HG03060 (cell line): ENCODE results near the gene RAMP3.

Experiments used
- ATAC-seq: cut with Tn5 transposase; IDR thresholded peaks from one replicate; pipeline ENCODE4 v1.9.1; 2021; ENCODE audit warnings: low read depth, moderate number of reproducible peaks; ENCODE audit not compliant: unreplicated experiment

The RAMP3 gene

DNA sequence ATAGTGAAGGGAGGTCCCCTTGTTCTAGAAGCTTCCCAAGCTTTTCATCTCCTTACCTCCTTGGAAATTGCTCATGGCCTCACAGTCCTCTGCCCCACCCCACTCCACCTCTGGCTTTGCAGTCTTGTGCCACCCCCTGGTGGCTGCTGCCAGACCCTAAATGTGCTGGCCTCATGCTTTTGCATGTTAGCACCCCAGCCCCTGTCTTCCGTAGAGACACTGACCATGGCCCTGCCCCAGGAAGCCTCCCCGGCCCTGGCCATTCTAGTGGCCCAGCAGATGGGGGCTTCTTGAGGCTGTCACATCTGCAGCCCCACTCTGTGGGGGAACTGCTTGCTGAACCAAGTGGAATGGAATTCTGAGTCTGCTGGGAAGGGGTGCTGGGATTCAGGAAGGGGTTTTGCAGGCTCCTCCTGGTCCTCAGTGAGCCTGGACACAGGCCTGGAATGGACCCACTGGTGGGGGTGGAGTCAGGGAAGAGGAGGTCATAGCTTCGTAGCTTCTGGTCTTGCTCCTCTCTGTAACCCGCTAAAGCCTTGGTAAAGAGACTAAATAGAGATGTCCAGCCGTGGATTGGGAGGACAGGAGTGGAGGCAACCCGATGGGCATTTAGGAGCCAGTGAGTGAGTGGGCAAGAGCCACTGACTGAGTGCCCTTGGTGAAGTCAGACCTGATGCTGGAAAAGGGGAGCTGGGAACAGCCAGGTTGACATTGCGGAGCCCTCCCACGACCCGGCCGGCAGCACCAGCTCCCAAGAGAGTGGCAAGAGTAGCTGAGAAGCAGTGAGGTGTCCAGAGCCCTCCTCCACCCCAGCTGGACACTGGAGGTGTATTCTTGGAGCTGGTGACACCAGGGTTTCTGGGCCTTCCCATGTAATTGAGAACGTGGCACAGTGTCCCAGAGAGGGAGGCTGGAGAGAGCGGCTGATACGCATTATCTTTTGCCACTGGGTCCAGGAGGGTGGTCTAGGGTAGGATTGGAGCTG, 20.9 kb downstream of the RAMP3 start:
- no peak for ATAC-seq

DNA sequence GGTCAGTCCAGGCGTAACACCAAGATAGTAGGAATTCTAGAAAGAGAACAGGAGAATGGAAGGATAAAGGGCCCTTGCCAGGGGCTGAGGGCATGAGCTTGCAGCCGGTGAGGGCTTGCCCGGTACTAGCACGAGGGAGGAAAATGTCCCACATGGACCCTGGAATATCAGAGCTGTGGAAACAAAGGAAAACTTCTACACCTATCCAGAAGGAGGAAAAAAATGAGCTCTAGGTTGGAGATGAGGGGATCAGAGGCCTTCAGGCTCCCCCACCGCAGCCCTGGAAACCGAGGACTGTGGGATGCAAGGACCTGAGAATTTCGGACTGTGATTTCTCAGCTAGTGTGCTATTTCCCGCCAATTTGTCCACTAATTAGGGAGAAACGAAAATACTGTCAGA, 22.1 kb downstream of the RAMP3 start:
- ATAC-seq = no peak

- no peak for ATAC-seq
Observed at GRCh38 chr7:45180084-45180986, 22.7 kb downstream of the RAMP3 start.

DNA sequence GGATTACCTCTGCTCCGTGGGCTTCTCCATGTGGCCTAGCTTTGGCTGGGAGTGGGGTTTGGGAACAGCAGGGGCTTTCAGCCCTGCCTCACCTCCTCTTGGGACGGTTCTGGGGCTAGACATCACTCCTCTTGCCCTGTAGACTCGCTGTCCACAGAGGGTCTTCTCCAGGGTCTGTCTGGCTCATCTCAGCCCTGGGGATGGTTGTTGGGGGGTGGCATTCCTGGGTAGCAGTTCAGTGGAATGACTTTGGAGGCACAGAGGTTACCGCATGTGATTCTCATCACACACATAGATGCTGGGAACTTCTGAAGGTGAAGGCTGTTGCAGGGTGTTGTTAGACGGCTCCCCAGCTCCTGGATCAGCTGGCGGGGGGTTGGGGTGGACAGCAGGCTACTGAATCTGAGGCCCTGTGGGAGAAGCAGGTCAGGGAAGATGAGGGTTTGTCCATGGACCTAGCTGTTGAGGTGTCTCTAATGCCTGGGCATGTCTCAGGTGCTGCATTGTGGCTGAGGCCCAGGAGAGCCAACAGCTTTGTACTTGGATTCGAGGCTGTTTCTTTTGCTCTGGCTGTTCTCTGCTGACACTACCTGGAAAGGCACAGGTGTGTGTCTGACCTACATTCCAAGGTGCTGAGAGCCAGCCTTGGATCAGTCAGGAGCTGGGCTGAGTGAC, 23.8 kb downstream of the RAMP3 start:
- ATAC-seq = no peak

DNA sequence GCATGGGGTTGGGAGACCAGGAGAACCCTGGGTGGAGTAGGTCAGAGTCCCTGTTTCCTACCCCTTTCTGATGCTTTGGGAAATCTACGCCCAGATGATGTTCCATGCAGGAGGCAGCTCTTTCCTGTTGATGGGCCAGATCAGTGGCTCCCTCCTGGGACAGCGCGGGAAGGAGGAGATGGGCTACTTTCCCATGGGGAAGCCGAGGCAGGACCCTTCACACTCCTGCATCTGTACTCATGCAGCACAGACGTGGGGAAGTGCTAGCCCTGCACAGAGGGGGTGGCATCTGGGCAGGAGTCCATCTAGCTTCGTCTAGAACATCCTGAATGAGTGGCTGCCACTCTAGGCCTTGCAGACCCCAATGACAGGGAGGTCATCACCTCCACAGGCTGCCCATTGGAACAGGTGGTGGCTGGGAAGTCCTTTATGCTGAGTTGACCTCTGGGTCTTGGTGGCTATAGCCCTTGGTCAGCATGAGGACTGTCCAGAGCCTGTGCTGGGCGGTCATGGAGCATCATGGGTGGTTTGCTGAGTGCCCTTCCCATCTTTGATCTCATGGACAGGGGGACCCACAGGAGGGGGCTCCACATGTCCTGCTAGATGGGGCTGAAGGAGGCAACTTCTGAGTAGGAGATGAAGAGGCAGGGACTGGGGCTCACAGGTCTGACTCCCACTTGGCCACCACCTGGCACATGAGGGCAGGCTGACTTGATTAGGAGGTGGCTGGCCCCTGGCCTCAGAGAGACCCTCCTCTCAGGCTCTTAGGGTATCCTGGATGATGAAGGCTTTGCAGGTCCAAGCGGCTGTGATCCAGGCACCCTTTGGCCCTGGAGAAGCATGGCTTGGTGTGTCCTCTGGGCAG, 24.6 kb downstream of the RAMP3 start:
- ATAC-seq = no peak

DNA sequence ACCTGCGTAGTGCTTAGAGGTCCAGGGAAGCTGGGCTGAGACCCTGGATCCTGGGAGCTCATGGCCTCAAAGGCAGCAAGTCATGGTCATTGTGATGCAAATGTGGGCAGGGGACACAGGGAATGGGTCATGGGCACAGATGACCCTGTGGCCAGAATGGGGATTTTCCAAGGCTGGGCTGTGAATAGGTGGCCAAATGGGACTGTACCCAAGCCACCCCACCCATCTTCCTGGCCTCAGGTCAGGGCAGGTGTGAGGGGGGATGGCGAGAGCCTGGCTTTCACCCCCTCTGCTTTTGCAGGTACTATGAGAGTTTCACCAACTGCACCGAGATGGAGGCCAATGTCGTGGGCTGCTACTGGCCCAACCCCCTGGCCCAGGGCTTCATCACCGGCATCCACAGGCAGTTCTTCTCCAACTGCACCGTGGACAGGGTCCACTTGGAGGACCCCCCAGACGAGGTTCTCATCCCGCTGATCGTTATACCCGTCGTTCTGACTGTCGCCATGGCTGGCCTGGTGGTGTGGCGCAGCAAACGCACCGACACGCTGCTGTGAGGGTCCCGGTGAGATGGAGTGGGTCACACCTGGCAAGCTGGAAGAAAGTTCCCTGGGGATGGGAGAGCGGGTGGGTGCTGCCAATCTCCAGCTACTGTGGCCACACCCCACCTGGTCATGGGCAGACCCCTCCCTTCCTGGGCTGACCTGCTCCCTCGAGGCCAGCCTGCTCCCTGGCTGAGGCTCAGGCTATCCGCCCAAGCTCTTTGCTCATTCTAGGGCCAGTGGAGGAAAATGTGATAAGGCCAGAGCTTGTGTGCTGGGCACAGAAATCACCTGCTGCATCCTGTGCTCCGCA, 25.5 kb downstream of the RAMP3 start:
- ATAC-seq = no peak

DNA sequence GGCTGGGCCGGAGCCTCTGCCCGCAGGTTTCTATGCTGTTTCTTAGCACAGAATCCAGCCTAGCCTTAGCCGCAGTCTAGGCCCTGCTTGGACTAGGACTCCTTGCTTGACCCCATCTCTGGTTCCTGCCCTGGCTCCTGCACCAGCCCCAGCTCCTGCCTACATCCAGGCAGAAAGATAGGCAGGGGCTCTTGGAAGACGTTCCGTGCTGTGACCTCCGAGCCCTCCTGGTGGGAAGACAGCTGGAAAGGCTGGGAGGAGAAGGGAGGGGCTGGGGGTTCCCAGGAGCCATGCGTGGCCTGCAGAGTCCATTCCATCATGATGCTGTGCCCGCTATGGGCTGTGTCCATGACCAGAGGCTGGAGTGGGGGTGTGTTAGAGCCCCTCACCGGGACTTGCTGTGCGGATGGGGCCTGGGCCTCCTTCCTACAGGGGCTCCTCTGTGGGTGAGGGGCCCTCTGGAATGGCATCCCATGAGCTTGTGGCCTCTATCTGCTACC, 26.2 kb downstream of the RAMP3 start:
- no peak for ATAC-seq

DNA sequence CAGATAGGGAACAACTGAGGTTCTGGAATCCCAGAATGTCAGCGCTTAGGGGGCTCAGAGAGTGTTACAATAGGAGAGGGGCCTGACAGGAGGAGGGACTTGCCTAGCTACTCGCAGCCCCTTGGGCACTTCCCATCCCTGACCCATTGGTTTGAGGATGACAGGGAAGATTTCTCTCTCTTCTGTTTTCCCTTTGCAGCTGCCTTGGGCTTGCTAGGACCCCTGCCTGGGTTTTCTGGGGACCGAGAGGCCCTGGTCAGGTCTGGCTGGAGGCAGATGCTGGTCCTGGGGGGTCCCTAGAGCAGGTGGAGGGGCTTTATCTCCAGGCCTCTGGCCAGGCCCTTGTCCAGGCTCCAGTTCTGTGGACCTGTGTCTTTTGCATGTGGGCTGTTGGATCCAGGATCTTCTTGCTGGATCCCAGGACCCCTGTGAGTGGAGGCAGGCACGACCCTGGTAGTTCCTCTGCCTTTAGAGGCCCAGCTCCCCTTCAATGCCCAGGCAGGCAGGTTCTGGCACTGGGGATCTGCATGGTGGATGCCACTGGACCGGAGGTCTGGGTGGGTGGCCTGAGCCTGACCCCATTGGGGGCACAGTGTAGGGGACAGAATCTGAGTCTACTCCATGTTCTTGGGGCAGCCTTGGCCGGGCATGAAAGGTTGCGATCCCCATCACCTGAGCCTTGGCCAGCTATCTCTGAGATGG, 26.9 kb downstream of the RAMP3 start:
- ATAC-seq = no peak

DNA sequence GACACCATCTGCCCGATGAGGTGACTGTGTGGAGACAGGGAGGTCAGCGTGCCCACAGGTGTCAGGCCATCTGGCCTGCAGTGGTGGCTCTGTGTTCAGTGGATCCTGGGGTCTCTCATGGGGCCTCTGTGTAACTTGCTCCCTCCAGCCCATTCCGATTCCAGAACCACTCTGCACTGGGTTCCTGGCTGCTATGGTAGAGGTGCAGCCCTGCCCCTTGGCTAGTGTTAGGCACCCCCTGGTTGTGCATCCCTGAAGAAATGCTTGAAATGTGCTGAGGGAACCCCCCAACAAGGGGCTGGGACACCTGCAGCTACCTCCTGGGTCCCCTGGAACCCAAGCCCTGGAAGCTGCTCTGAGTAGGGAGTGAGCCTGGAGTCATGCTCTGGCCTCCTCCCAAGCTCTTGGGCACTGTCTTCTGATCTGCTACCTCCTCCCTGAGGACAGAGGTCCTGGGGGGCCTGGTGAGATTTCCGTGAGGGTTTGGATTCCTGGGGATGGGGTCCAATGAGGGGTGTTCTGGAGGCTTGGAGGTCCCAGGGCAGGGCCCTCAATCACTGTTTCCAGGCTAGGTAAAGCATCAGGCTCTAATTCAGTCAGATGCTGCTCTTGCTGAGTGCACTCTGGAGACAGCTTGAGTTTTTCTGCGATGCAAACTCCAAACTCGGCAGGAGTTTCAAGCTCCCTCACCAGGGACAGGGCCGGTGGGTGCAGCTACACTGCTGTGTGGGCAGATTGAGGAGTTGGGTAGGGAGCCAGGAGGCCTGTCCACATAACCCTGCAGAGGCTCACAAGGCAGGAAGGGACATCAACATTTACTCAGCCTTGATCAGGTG, 27.7 kb downstream of the RAMP3 start:
- ATAC-seq = no peak

DNA sequence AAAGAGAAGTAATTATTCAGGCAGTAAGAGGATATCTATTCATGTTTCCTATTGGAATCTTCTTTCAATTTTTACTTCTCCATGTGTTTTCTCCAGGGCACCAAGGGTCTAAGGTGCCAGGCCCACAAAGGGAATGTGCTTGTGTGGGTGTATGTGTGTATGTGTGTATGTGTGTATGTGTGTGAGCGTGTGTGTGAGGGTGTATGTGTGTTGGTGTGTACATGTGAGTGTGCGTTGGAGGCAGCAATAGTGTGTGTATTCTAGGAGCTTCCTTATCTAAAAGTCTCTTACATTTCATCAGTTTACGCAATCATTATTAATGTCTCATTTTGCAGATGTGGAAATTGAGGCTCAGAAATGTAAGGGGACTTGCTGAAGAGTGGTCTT, 28.3 kb downstream of the RAMP3 start:
- ATAC-seq = no peak

DNA sequence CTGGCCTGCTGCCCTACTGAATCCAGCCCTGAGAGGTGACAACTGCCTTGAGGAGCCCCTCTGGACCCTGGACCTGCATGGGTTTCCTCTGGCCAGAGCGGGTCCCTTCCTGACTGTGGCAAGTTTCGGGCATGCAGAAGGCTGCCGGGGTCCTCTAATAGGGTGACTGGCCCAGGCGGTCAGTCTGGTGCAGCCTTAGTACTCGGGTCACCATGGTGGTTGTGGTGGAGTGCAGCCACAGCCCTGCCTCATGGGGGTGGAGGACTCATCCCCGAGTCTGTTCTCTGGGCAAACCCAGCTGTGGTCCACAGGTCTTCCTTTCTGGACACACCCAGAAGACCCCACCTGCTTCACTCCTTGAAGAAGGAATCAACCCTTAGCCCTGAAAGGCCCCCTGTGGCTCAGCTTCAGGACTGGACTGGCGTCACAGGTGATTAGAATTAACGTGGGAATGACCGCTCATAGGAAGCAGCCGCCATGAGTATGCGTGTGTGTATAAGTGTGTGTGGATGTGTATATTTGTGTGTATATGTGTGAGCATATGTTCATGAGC, 28.7 kb downstream of the RAMP3 start:
- ATAC-seq = no peak

DNA sequence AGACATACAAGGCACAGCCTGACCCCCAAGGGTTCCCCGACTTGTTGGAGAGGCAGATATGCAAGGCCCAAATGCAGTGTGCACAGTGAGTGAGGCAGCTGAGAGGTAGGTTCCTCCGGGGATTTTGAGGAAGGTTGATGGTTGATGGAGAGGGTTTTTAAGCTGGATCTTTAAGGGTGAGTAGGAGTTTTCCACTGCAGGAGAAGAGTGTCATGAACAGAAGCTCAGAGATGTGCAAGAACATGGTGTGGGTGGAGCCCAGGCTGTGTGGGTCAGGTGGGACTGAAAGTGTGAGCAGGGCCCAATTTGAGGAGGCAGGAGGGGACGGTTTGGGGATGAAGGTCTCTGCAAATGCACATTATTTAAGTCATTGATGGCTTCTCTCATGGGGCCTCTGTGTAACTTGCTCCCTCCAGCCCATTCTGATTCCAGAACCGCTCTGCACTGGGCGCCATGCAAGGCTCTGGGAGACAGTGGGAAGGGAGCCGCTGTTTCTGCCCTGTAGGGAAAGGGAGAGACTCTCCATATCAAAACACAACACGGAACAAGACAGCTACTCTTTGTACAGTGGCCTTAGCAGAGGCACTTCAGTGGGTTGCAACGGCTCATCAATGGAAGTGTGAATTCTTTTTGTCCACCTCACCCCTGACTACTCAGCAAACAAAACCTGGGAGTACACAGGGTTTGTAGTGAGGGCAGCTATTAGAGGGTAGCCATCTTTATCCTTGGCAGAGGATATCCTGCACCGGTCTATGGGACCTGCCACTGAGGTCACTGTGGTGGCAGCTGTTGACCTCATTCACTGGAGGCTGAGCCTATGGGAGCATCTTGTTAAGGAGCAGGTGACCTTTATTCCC, 29.7 kb downstream of the RAMP3 start:
- no peak for ATAC-seq

- no peak for ATAC-seq
Observed at GRCh38 chr7:45187946-45188411, 30.4 kb downstream of the RAMP3 start.

DNA sequence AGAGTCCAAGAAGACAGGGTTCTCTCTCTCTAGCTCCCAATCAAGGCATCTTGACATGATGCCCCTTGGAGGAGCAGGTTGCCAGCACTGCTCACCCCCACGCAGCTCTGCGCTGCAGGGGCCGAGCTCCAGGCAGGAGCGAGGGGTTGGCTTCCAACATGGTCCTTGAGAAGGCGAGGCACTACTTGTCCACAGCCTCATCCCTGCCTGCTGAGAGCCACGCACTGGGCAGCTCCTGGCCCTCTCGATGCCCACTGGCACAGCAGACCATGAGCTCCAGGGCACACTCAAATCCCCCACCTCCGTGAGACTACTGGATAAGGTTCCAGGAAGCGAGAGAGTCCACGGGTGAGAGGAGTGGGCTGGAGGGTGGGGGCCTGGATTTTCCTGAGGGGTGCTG, 31.1 kb downstream of the RAMP3 start:
- ATAC-seq = no peak

DNA sequence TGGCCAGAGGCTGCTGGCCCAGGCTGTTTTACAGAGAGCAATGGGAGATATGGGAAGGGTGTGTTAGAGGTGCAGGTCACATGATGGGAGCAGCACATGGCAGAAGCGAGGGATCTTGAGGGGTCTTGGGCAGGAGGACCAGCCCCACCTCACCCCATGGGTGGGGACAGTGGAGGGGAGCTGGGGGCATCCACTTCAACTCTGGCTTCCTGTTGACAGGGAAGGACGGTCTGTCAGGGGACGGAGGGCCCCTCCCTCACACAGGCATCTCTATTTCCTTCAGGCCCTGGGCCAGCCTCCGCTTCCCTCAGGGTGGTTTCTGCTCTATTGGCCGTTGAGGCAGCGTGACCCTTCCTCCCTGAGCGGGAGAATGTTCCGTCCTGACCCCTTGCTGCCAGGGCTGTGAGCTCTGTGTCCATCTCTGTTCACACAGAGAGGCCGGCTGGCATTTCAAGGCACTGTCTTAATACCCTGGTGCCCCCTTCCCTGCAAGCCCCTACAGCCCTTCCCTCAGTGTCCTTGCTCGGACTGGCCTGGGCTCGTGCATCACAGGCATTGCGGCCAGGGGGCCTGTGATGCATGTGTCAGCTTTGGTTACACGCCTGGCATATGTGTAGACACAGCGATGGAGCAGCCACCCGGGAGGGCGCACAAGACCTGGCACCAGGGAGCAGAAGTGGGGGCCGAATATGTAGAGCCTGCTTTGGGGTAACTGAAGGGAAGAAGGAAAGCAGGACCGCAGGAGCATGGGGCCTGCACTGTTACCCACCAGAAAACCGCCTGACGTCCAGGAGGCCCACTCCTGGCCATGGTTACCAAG, 31.8 kb downstream of the RAMP3 start:
- ATAC-seq = no peak
